ENCODE measurements around the gene CGNL1.

Gene CGNL1

GRCh38 chr15:57339321-57339720 is 37.0 kb upstream of the CGNL1 start:
- no peak for TF ChIP-seq CTCF (IDR thresholded peaks at IDR 0.05; ENCODE audit: low read depth, low read length)
- H3K4me3 ChIP-seq (ENCODE audit: low read depth, low read length), result no peak overlapping the region

GRCh38 chr15:57340682-57341259 is 35.5 kb upstream of the CGNL1 start:
- H3K4me3 ChIP-seq (ENCODE audit: low read depth, low read length), result no peak overlapping the region
- TF ChIP-seq CTCF (IDR thresholded peaks at IDR 0.05; ENCODE audit: low read depth, low read length), result peak; percentile 71

- no peak overlapping the region for H3K4me3 ChIP-seq (ENCODE audit: low read depth, low read length)
- TF ChIP-seq CTCF (IDR thresholded peaks at IDR 0.05; ENCODE audit: low read depth, low read length), result no peak
These were observed 33.3 kb upstream of the CGNL1 start for GRCh38 chr15:57343048-57343447.

GRCh38 chr15:57343498-57343897 is 32.8 kb upstream of the CGNL1 start:
- H3K4me3 ChIP-seq (ENCODE audit: low read depth, low read length), result no peak overlapping the region
- TF ChIP-seq CTCF (IDR thresholded peaks at IDR 0.05; ENCODE audit: low read depth, low read length), result no peak

- H3K4me3 ChIP-seq (ENCODE audit: low read depth, low read length), result no peak overlapping the region
- TF ChIP-seq CTCF (IDR thresholded peaks at IDR 0.05; ENCODE audit: low read depth, low read length), result no peak
These were observed 32.0 kb upstream of the CGNL1 start for GRCh38 chr15:57344282-57344681.

GRCh38 chr15:57345584-57345983 is 30.7 kb upstream of the CGNL1 start:
- no peak overlapping the region for H3K4me3 ChIP-seq (ENCODE audit: low read depth, low read length)
- no peak for TF ChIP-seq CTCF (IDR thresholded peaks at IDR 0.05; ENCODE audit: low read depth, low read length)

- no peak overlapping the region for H3K4me3 ChIP-seq (ENCODE audit: low read depth, low read length)
- no peak for TF ChIP-seq CTCF (IDR thresholded peaks at IDR 0.05; ENCODE audit: low read depth, low read length)
These were observed 28.2 kb upstream of the CGNL1 start for GRCh38 chr15:57348081-57348480.
